Ascending aorta (tissue), 2 donors: ENCODE measurements around the gene TM9SF1. TPM values are rescaled to one million over a fixed set of nuclear protein-coding genes. Genes with fewer than 3 reads are reported as not detected.

Source experiments
- DNase-seq, 2 donors: peaks; one replicate each; pipeline ENCODE4 v3.0.0-alpha.2; 2019; ENCODE audit warnings: low spot score in 2 of 2
- H3K27ac ChIP-seq, 2 donors: fragments of 200-600 bp; sonication (generic); one replicate each; pipeline ENCODE4 v1.5.1; 2016 to 2017; ENCODE audit warnings: mild to moderate bottlenecking in 1 of 2
- H3K27me3 ChIP-seq: fragments of 200-600 bp; sonication (generic); one replicate; pipeline ENCODE4 v1.5.1; 2017
- H3K36me3 ChIP-seq, 2 donors: fragments of 200-600 bp; sonication (generic); one replicate each; pipeline ENCODE4 v1.5.1; 2016
- H3K4me1 ChIP-seq, 2 donors: fragments of 200-600 bp; sonication (generic); one replicate each; pipeline ENCODE4 v1.5.1; 2016 to 2017; ENCODE audit warnings: mild to moderate bottlenecking in 1 of 2
- H3K4me3 ChIP-seq, 2 donors: fragments of 200-600 bp; sonication (generic); one replicate each; pipeline ENCODE4 v1.5.1; 2016 to 2017; ENCODE audit warnings: mild to moderate bottlenecking in 1 of 2
- H3K9me3 ChIP-seq, 2 donors: fragments of 200-600 bp; sonication (generic); one replicate each; pipeline ENCODE4 v1.5.1; 2016
- CTCF ChIP-seq, 3 experiments: fragments of 200-600 bp in 2 of 3; fragments of 450-650 bp in 1 of 3; sonication (generic) in 2 of 3; IDR thresholded peaks; one replicate each; pipeline ENCODE4 v1.5.1; 2016 to 2019; ENCODE audit warnings: antibody characterized with exemption in 3 of 3, mild to moderate bottlenecking in 1 of 3, moderate library complexity in 1 of 3
- intact Hi-C: fragments of 100-400 bp; cut with DNase I; formaldehyde crosslinking; loops from one replicate; pipeline ENCODE4 v1.15.1; 2023
- total RNA-seq: library from RNA; depleted of rRNA; stranded (reverse); fragments of >200 nt; gene quantifications from one replicate; pipeline ENCODE4 v1.1.0, GENCODE V29; 2016

TM9SF1 gene
- total RNA-seq, 1 donor from 2014 or later, result 86.5 TPM

GRCh38 chr14:24189460-24189859, 5.8 kb downstream of the TM9SF1 start:
- Histone ChIP-seq H3K4me3 (no peak overlapping the region), H3K36me3 (peaks cover 23 to 36% of the 10 kb centered on the region in 2 donors), H3K27ac (peak overlapping the region in 1 of 2 donors; percentile 17), H3K9me3 (no peaks in the 10 kb centered on the region), H3K27me3 (no peaks in the 10 kb centered on the region), H3K4me1 (peaks cover 5 to 25% of the 10 kb centered on the region in 2 donors)
- no peak for DNase-seq
- no peak for TF ChIP-seq CTCF (IDR thresholded peaks at IDR 0.05)
- intact Hi-C loops, result loop anchor here (2.0 kb wide), 3 partner anchors 29 to 75 kb away; partner anchors contain the start of genes DCAF11, IRF9, NRL and PSME2

GRCh38 chr14:24189059-24189375, 6.2 kb downstream of the TM9SF1 start:
- no peaks in the 10 kb centered on the region for H3K27me3 ChIP-seq
- peaks cover 26 to 40% of the 10 kb centered on the region in 2 donors for H3K36me3 ChIP-seq
- peak overlapping the region in 1 of 2 donors; percentile 83 for H3K4me3 ChIP-seq
- intact Hi-C loops, result loop anchor here (2.0 kb wide), 3 partner anchors 28 to 74 kb away; partner anchors contain the start of genes DCAF11, IRF9, NRL and PSME2
- H3K4me1 ChIP-seq, result peaks cover 1 to 20% of the 10 kb centered on the region in 2 donors
- peak overlapping the region in 1 of 2 donors; percentile 17 for H3K27ac ChIP-seq
- no peak for TF ChIP-seq CTCF (IDR thresholded peaks at IDR 0.05)
- no peak for DNase-seq
- H3K9me3 ChIP-seq, result no peaks in the 10 kb centered on the region

- intact Hi-C loops, result loop anchor here (2.0 kb wide), 3 partner anchors 28 to 74 kb away; partner anchors contain the start of genes DCAF11, IRF9, NRL and PSME2
- TF ChIP-seq CTCF (IDR thresholded peaks at IDR 0.05), result no peak
- Histone ChIP-seq H3K27ac (peak within 1 kb of the TSS; percentile 43 to 58), H3K27me3 (no peaks in the 10 kb centered on the region), H3K4me1 (peaks cover 0 to 19% of the 10 kb centered on the region in 2 donors), H3K9me3 (no peaks in the 10 kb centered on the region), H3K36me3 (peaks cover 32 to 46% of the 10 kb centered on the region in 2 donors), H3K4me3 (peak within 1 kb of the TSS; percentile 50 to 83)
- peak; percentile 81 to 97 for DNase-seq
Measured at GRCh38 chr14:24188251-24189058, 6.8 kb downstream of the TM9SF1 start, which contains the start of gene IPO4. TSS of gene IPO4 (minus strand) at chr14:24188816. CDS start at chr14:24188787, 29 bp downstream.

- intact Hi-C loops, result no loop called here
- TF ChIP-seq CTCF (IDR thresholded peaks at IDR 0.05), result no peak
- peaks cover 0 to 19% of the 10 kb centered on the region in 2 donors for H3K4me1 ChIP-seq
- peaks cover 33 to 48% of the 10 kb centered on the region in 2 donors for H3K36me3 ChIP-seq
- H3K27me3 ChIP-seq, result no peaks in the 10 kb centered on the region
- no peak for DNase-seq
- H3K9me3 ChIP-seq, result no peaks in the 10 kb centered on the region
- H3K27ac ChIP-seq, result no peak overlapping the region
- H3K4me3 ChIP-seq, result peak overlapping the region in 1 of 2 donors; percentile 83
Measured at GRCh38 chr14:24187539-24187915, 7.7 kb downstream of the TM9SF1 start.

- DNase-seq, result no peak
- H3K4me1 ChIP-seq, result peaks cover 0 to 19% of the 10 kb centered on the region in 2 donors
- no peak overlapping the region for H3K27ac ChIP-seq
- H3K36me3 ChIP-seq, result peaks cover 31 to 49% of the 10 kb centered on the region in 2 donors
- no peaks in the 10 kb centered on the region for H3K9me3 ChIP-seq
- TF ChIP-seq CTCF (IDR thresholded peaks at IDR 0.05), result no peak
- no peak overlapping the region for H3K4me3 ChIP-seq
- intact Hi-C loops, result no loop called here
- no peaks in the 10 kb centered on the region for H3K27me3 ChIP-seq
Measured at GRCh38 chr14:24186831-24187538, 8.3 kb downstream of the TM9SF1 start.
